K562 (cell line): ENCODE measurements around the gene ANTKMT. TPM values are rescaled to one million over a fixed set of nuclear protein-coding genes. Genes with fewer than 3 reads are reported as not detected.

Experiments
- CHAMP1 ChIP-seq: fragments of 450-650 bp; IDR thresholded peaks from 2 replicates; pipeline ENCODE4 v1.6.1; 2016; ENCODE audit warnings: mild to moderate bottlenecking
- E2F4 ChIP-seq: sonication (generic); formaldehyde crosslinking; IDR thresholded peaks from 2 replicates; pipeline ENCODE4 v1.8.0; 2022; ENCODE audit warnings: mild to moderate bottlenecking, low read depth, missing genetic modification reagents
- ELK3 ChIP-seq: fragments of 450-650 bp; formaldehyde crosslinking; IDR thresholded peaks from 2 replicates; pipeline ENCODE4 v1.4.0; 2020; ENCODE audit warnings: mild to moderate bottlenecking
- FOSL1 ChIP-seq: fragments of 200-800 bp; sonication (Bioruptor generic); conservative IDR thresholded peaks from 2 replicates; pipeline ENCODE4 v1.6.1; 2016; ENCODE audit warnings: missing genetic modification characterization, missing compliant biosample characterization
- HNRNPK ChIP-seq: fragments of 200-400 bp; formaldehyde crosslinking; IDR thresholded peaks from one replicate; pipeline ENCODE4 v1.6.1; 2018; ENCODE audit warnings: mild to moderate bottlenecking, low read depth, low read length; ENCODE audit not compliant: poor library complexity, severe bottlenecking
- HNRNPLL ChIP-seq: fragments of 200-400 bp; formaldehyde crosslinking; IDR thresholded peaks from 2 replicates; pipeline ENCODE4 v1.6.1; 2017; ENCODE audit warnings: low read length, low read depth, mild to moderate bottlenecking; ENCODE audit not compliant: poor library complexity, severe bottlenecking
- HNRNPUL1 ChIP-seq: fragments of 200-400 bp; formaldehyde crosslinking; IDR thresholded peaks from 2 replicates; pipeline ENCODE4 v1.6.1; 2017; ENCODE audit warnings: low read length
- MXI1 ChIP-seq: IDR thresholded peaks from 2 replicates; pipeline ENCODE4 v1.6.1; 2011; ENCODE audit warnings: low read depth, mild to moderate bottlenecking, improper control_type of control experiment, low read length
- PHB ChIP-seq: fragments of 250-450 bp; sonication (Bioruptor Pico); IDR thresholded peaks from 2 replicates; pipeline ENCODE4 v1.5.0; 2021
- ZBTB40 ChIP-seq, 2 experiments: fragments of 450-650 bp in 1 of 2; sonication (generic) in 1 of 2; formaldehyde crosslinking in 1 of 2; IDR thresholded peaks; 2 replicates each; pipeline versions ENCODE4 v1.7.1 to v1.9.0; 2016 to 2022; ENCODE audit warnings: inconsistent platforms in 1 of 2, mild to moderate bottlenecking in 1 of 2, missing genetic modification reagents in 1 of 2
- ZNF778 ChIP-seq: fragments of 450-650 bp; formaldehyde crosslinking; IDR thresholded peaks from 2 replicates; pipeline ENCODE4 v1.4.0; 2020; ENCODE audit warnings: mild to moderate bottlenecking, moderate library complexity
- polyA plus RNA-seq, 8 experiments: library from polyadenylated mRNA; depleted of rRNA in 4 of 8; stranded (reverse) in 5 of 8; unstranded in 3 of 8; fragments of >200 nt; fragmentation: Nextera tagmentation in 2 of 8; fragmentation: Illumina TruSeq in 1 of 8; extraction: Ambion mirVana in 2 of 8; extraction: Trizol in 1 of 8; gene quantifications; 2 replicates each; pipeline versions ENCODE4 v1.2.1 to v1.2.3, GENCODE V29; 2011 to 2014; ENCODE audit warnings: inconsistent platforms in 1 of 8, missing spikeins in 1 of 8
- total RNA-seq, 7 experiments: library from RNA; depleted of rRNA in 6 of 7; stranded (reverse); fragments of >200 nt in 6 of 7; fragmentation: Illumina TruSeq in 2 of 7; extraction: Trizol in 2 of 7; gene quantifications; 2 replicates each; pipeline versions ENCODE4 v1.2.1 to v1.2.3, GENCODE V29; 2011 to 2021; ENCODE audit warnings: low replicate concordance in 1 of 7

Gene ANTKMT
- total and polyA plus RNA-seq, 9 of the 15 experiments (the other 6 are each of a cell fraction or from before 2014, with no cell fraction given) = 0.58 to 217 (median 19.1) TPM

- TF ChIP-seq E2F4 (CRISPR knock-in tag) (no peak), FOSL1 (tag) (no peak), ZBTB40 (IDR thresholded peaks at IDR 0.05) (no peak), ZBTB40 (CRISPR knock-in tag; IDR thresholded peaks at IDR 0.05) (no peak), ELK3 (CRISPR knock-in tag) (no peak), ZNF778 (CRISPR knock-in tag) (no peak), HNRNPUL1 (peak; percentile 73; the same call in 1 of the 2 replicates), CHAMP1 (no peak), HNRNPK (no peak), MXI1 (no peak), HNRNPLL (no peak), PHB (no peak)
Observed at GRCh38 chr16:729768-730665, 9.1 kb downstream of the ANTKMT start (continued).
